HG03439 (cell line): ENCODE results near the gene KRTAP10-2.

ENCODE experiments used
- ATAC-seq: cut with Tn5 transposase; IDR thresholded peaks from one replicate; pipeline ENCODE4 v1.9.1; 2021; ENCODE audit warnings: mild to moderate bottlenecking, moderate library complexity; ENCODE audit not compliant: unreplicated experiment

The KRTAP10-2 gene

GRCh38 chr21:44515359-44516165, 35.7 kb downstream of the KRTAP10-2 start:
- ATAC-seq, result no peak

- ATAC-seq, result no peak
Measured at GRCh38 chr21:44514746-44515358, 36.5 kb downstream of the KRTAP10-2 start.

GRCh38 chr21:44514218-44514520, 37.1 kb downstream of the KRTAP10-2 start:
- ATAC-seq, result no peak

- no peak for ATAC-seq
Measured at GRCh38 chr21:44513389-44514217, 37.7 kb downstream of the KRTAP10-2 start.

- no peak for ATAC-seq
Measured at GRCh38 chr21:44512496-44513388, 38.6 kb downstream of the KRTAP10-2 start.

GRCh38 chr21:44511938-44512275, 39.4 kb downstream of the KRTAP10-2 start:
- ATAC-seq, result no peak

GRCh38 chr21:44511219-44511937, 39.9 kb downstream of the KRTAP10-2 start:
- ATAC-seq, result no peak

GRCh38 chr21:44510508-44511218, 40.6 kb downstream of the KRTAP10-2 start:
- ATAC-seq, result no peak

GRCh38 chr21:44510109-44510507, 41.2 kb downstream of the KRTAP10-2 start:
- ATAC-seq, result no peak

GRCh38 chr21:44509539-44509938, 41.8 kb downstream of the KRTAP10-2 start:
- ATAC-seq, result no peak

- ATAC-seq, result no peak
Measured at GRCh38 chr21:44508711-44509445, 42.4 kb downstream of the KRTAP10-2 start.

GRCh38 chr21:44508426-44508710, 42.9 kb downstream of the KRTAP10-2 start:
- ATAC-seq, result no peak

GRCh38 chr21:44507673-44508425, 43.5 kb downstream of the KRTAP10-2 start:
- ATAC-seq, result no peak

GRCh38 chr21:44506279-44507255, 44.7 kb downstream of the KRTAP10-2 start:
- ATAC-seq, result no peak

GRCh38 chr21:44505673-44506278, 45.5 kb downstream of the KRTAP10-2 start:
- no peak for ATAC-seq

- no peak for ATAC-seq
Measured at GRCh38 chr21:44503901-44504399, 47.4 kb downstream of the KRTAP10-2 start.
